Thyroid gland (tissue), 4 donors: ENCODE results near the gene HS3ST2. TPM values are rescaled to one million over a fixed set of nuclear protein-coding genes. Genes with fewer than 3 reads are reported as not detected.
"Not testable (repeated sequence)": the region's sequence is repeated elsewhere in the genome, so short reads cannot be mapped to it uniquely, and the experiment has no call there.

ENCODE experiments used
- DNase-seq, 2 donors: peaks; one replicate each; pipeline ENCODE4 v3.0.0-alpha.2; 2019
- H3K27ac ChIP-seq, 3 donors: fragments of 200-600 bp; sonication (generic); 1 replicate in 2 of 3; 2 replicates in 1 of 3; pipeline ENCODE4 v1.5.1; 2016 to 2019; ENCODE audit warnings: mild to moderate bottlenecking in 1 of 3, moderate library complexity in 1 of 3
- H3K27me3 ChIP-seq: fragments of 200-600 bp; sonication (generic); one replicate; pipeline ENCODE4 v1.5.1; 2019
- H3K36me3 ChIP-seq, 2 donors: fragments of 200-600 bp; sonication (generic); one replicate each; pipeline ENCODE4 v1.5.1; 2016 to 2019
- H3K4me1 ChIP-seq, 2 donors: fragments of 200-600 bp; sonication (generic); one replicate each; pipeline ENCODE4 v1.5.1; 2017 to 2019
- H3K4me3 ChIP-seq, 3 donors: fragments of 200-600 bp; sonication (generic); replicated peaks in 1 of 3; 1 replicate in 2 of 3; 2 replicates in 1 of 3; pipeline ENCODE4 v1.5.1; 2016; ENCODE audit warnings: mild to moderate bottlenecking in 1 of 3
- H3K9me3 ChIP-seq: fragments of 200-600 bp; sonication (generic); one replicate; pipeline ENCODE4 v1.5.1; 2017
- POLR2A ChIP-seq, 2 donors: fragments of 450-650 bp; IDR thresholded peaks; one replicate each; pipeline ENCODE4 v1.6.1; 2017; ENCODE audit warnings: antibody characterized with exemption in 2 of 2, mild to moderate bottlenecking in 2 of 2, moderate library complexity in 1 of 2
- WGBS, 2 donors: methylation state at CpG; one replicate each; pipeline ENCODE4 v1.1.5; 2017; 5-methylcytosine and 5-hydroxymethylcytosine counted together
- intact Hi-C: fragments of 100-400 bp; cut with DNase I; formaldehyde crosslinking; loops from one replicate; pipeline ENCODE4 v1.15.1; 2023
- total RNA-seq, 4 donors: library from RNA; depleted of rRNA; stranded (reverse); fragments of >200 nt; gene quantifications; one replicate each; pipeline ENCODE4 v1.2.3, GENCODE V29; 2016
- TF ChIP-seq, protein P1 (sequence below), 6 experiments: fragments of 200-600 bp in 3 of 6; fragments of 450-650 bp in 3 of 6; sonication (generic) in 3 of 6; IDR thresholded peaks; one replicate each; pipeline ENCODE4 v1.5.1; 2016 to 2019; ENCODE audit warnings: antibody characterized with exemption in 6 of 6, mild to moderate bottlenecking in 2 of 6, inconsistent platforms in 1 of 6, moderate library complexity in 1 of 6

HS3ST2 gene
- total RNA-seq, 4 donors from 2014 or later = 0.88 to 7.0 (median 3.7) TPM

DNA sequence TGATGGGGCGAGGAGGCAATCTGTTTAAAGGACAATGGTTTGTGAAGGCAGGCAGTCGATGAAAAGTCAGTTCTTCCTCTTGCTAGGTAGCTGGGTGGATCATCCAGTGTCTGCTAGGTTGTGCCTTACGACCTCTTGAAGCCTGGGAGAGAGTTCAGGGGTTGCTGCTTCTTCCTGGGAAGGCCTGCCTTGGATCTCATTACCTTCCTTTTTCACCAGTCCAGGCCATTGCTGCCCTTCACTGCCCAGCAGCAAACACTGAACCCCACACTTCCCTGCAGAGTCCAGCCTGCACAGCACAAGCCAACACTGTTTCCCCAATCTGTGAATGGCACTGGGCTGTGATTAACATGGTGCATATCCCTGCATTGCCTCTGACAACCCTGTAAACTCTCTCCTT lies 24.7 kb downstream of the HS3ST2 start:
- H3K4me3 ChIP-seq = no peak overlapping the region
- H3K27me3 ChIP-seq = no peaks in the 10 kb centered on the region
- intact Hi-C loops = no loop called here
- no peak overlapping the region for H3K27ac ChIP-seq
- DNase-seq = no peak
- H3K9me3 ChIP-seq = no peaks in the 10 kb centered on the region
- TF ChIP-seq, protein P1, sequence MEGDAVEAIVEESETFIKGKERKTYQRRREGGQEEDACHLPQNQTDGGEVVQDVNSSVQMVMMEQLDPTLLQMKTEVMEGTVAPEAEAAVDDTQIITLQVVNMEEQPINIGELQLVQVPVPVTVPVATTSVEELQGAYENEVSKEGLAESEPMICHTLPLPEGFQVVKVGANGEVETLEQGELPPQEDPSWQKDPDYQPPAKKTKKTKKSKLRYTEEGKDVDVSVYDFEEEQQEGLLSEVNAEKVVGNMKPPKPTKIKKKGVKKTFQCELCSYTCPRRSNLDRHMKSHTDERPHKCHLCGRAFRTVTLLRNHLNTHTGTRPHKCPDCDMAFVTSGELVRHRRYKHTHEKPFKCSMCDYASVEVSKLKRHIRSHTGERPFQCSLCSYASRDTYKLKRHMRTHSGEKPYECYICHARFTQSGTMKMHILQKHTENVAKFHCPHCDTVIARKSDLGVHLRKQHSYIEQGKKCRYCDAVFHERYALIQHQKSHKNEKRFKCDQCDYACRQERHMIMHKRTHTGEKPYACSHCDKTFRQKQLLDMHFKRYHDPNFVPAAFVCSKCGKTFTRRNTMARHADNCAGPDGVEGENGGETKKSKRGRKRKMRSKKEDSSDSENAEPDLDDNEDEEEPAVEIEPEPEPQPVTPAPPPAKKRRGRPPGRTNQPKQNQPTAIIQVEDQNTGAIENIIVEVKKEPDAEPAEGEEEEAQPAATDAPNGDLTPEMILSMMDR (IDR thresholded peaks at IDR 0.05) = no peak
- TF ChIP-seq POLR2A (IDR thresholded peaks at IDR 0.05) = no peak
- WGBS, 2 donors = 71 to 80% methylated on average over 3 of the region's 3 CpGs
- no peaks in the 10 kb centered on the region for H3K4me1 ChIP-seq
- H3K36me3 ChIP-seq = no peaks in the 10 kb centered on the region

GRCh38 chr16:22842031-22842430 lies 28.1 kb downstream of the HS3ST2 start:
- H3K4me3 ChIP-seq, H3K36me3 ChIP-seq, H3K4me1 ChIP-seq, intact Hi-C loops, H3K27ac ChIP-seq, H3K27me3 ChIP-seq, H3K9me3 ChIP-seq, DNase-seq: not testable (repeated sequence)
- WGBS, 2 donors = 80 to 84% methylated on average over 4 of the region's 4 CpGs

DNA sequence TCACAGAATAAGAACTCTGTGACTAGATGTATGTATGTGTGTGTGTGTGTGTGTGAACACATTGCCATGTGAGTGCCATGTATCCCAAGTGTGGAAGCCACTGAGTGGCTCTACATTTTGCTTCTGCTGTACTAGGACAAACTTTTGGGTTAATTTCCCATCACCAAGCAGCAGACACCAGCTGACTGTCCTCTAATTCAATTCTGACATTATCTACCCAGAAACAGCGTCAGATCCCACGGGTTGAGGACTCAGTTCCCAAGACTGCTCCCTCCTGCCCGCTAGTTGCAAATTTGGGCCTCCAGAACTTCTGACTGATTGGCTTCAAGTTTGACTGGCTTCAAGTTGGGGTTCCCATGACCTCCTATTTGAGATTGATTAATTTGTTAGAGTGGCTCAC lies 29.2 kb downstream of the HS3ST2 start:
- DNase-seq = no peak
- no peaks in the 10 kb centered on the region for H3K9me3 ChIP-seq
- H3K36me3 ChIP-seq = no peaks in the 10 kb centered on the region
- TF ChIP-seq, protein P1 (IDR thresholded peaks at IDR 0.05) = no peak
- TF ChIP-seq POLR2A (IDR thresholded peaks at IDR 0.05) = no peak
- no peaks in the 10 kb centered on the region for H3K27me3 ChIP-seq
- H3K4me3 ChIP-seq = no peak overlapping the region
- H3K27ac ChIP-seq = no peak overlapping the region
- intact Hi-C loops = no loop called here
- H3K4me1 ChIP-seq = no peaks in the 10 kb centered on the region
- 63 to 92% methylated on average over 3 of the region's 3 CpGs for WGBS, 2 donors

DNA sequence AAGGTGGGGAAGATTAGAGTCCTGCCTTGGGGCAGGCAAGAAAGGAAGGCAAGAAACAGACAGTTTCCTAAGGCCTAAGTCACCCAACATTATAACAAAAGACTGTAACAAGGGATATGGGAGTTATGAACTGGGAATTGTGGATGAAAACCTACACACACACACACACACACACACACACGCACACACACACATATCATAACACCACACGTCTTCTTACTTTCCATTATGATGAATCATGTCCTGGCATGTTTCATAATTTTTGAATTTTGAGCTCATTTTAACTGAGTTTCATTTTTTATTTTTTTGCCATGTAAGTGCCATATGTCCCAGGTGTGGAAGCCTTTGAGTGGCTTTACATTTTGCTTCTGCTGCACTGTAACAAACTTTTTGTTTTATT lies 29.9 kb downstream of the HS3ST2 start:
- H3K27me3 ChIP-seq = no peaks in the 10 kb centered on the region
- intact Hi-C loops = no loop called here
- TF ChIP-seq POLR2A (IDR thresholded peaks at IDR 0.05) = no peak
- TF ChIP-seq, protein P1 (IDR thresholded peaks at IDR 0.05) = no peak
- no peak for DNase-seq
- no peak overlapping the region for H3K27ac ChIP-seq
- H3K4me1 ChIP-seq = no peaks in the 10 kb centered on the region
- no peak overlapping the region for H3K4me3 ChIP-seq
- no peaks in the 10 kb centered on the region for H3K36me3 ChIP-seq
- WGBS, 2 donors = 65 to 83% methylated on average over 2 of the region's 2 CpGs
- no peaks in the 10 kb centered on the region for H3K9me3 ChIP-seq

DNA sequence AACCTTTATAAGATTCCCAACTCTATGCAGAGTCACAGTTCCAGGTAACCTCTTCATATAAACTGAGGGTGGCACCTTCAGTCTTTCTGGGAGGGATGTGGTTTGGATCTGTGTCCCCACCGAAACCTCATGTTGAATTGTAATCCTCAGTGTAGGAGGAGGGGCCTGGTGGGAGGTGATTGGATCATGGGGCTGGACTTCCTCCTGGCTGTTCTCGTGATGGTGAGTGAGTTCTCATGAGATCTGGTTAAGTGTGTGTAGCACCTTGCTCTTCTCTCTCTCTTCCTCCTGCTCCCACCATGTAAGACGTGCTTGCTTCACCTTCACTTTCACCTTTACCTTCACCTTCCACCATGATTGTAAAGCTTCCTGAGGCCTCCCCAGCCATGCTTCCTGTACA lies 30.5 kb downstream of the HS3ST2 start:
- WGBS, 2 donors = 54 to 71% methylated on average over 3 of the region's 3 CpGs
- H3K9me3 ChIP-seq = no peaks in the 10 kb centered on the region
- TF ChIP-seq, protein P1 (IDR thresholded peaks at IDR 0.05) = no peak
- no peak for TF ChIP-seq POLR2A (IDR thresholded peaks at IDR 0.05)

GRCh38 chr16:22847100-22847499 lies 33.1 kb downstream of the HS3ST2 start:
- H3K9me3 ChIP-seq = no peaks in the 10 kb centered on the region
- TF ChIP-seq, protein P1 (IDR thresholded peaks at IDR 0.05) = no peak
- no peak for TF ChIP-seq POLR2A (IDR thresholded peaks at IDR 0.05)
- no peak overlapping the region for H3K4me3 ChIP-seq
- 82 to 87% methylated on average over 3 of the region's 3 CpGs for WGBS, 2 donors
- H3K27ac ChIP-seq = no peak overlapping the region
- no peak for DNase-seq
- H3K27me3 ChIP-seq = no peaks in the 10 kb centered on the region
- intact Hi-C loops = no loop called here
- H3K4me1 ChIP-seq = no peaks in the 10 kb centered on the region
- no peaks in the 10 kb centered on the region for H3K36me3 ChIP-seq

More for the DNA sequence above, 30.5 kb downstream of the HS3ST2 start:
- Histone ChIP-seq H3K27me3 (no peaks in the 10 kb centered on the region), H3K4me1 (no peaks in the 10 kb centered on the region), H3K27ac (no peak overlapping the region), H3K36me3 (no peaks in the 10 kb centered on the region), H3K4me3 (no peak overlapping the region)
- intact Hi-C loops = no loop called here
- DNase-seq = no peak
